K562 (cell line): ENCODE results near the gene CDH3. TPM values are rescaled to one million over a fixed set of nuclear protein-coding genes. Genes with fewer than 3 reads are reported as not detected.
A peak's percentile ranks its signal among the peaks of the same experiment; 100 is the strongest.
"Not testable (repeated sequence)": the region's sequence is repeated elsewhere in the genome, so short reads cannot be mapped to it uniquely, and the experiment has no call there.

Experiments
- ATAC-seq: fragments of 200-7000 bp; cut with Tn5 transposase; 3 replicates; pipeline ENCODE4 v1.9.1; 2020; ENCODE audit warnings: moderate library complexity
- BruUV-seq: library from RNA; stranded (reverse); fragments of 400-500 nt; replicated peaks from 2 replicates; lab custom pipeline; 2021; lab: Mats Ljungman, UMichigan
- CTCF ChIA-PET: fragments of 300-600 bp; formaldehyde crosslinking; extraction: SDS; loops from one replicate; lab custom pipeline; 2021; ENCODE audit warnings: low intra/inter-chr PET ratio; lab: Yijun Ruan, JAX
- POLR2A ChIA-PET: fragments of 300-600, 350-650 bp; sonication (Branson Sonifier 250); formaldehyde crosslinking; extraction: SDS; loops from one replicate; lab custom pipeline; 2021; ENCODE audit warnings: antibody characterized with exemption, inconsistent platforms; lab: Yijun Ruan, JAX
- DNase-seq, 4 experiments: peaks; one replicate each; pipeline versions ENCODE4 v3.0.0 to v3.0.0-alpha.2; 2011 to 2018; ENCODE audit warnings: low spot score in 3 of 4, mixed read lengths in 3 of 4; ENCODE audit errors: extremely low read depth in 1 of 4
- FAIRE-seq: peaks from 2 replicates; lab custom pipeline; 2011; peaks lifted over from hg19 to GRCh38; lab: Jason Lieb, UNC
- H2AFZ ChIP-seq: 2 replicates; pipeline ENCODE4 v1.6.0; 2011; ENCODE audit warnings: low read depth, low read length, control low read depth, inconsistent platforms
- H3K27ac ChIP-seq: fragments of 200-600 bp; 3 replicates; pipeline ENCODE4 v1.8.0; 2011; ENCODE audit warnings: low read depth, mild to moderate bottlenecking, control low read depth, inconsistent platforms, low read length, moderate library complexity, mixed read lengths; ENCODE audit errors: extremely low read depth
- H3K27me3 ChIP-seq, 2 experiments: fragments of 300-600 bp in 1 of 2; 2 replicates in 1 of 2; 3 replicates in 1 of 2; pipeline versions ENCODE4 v1.6.0 to v1.8.0; 2011; ENCODE audit warnings: inconsistent platforms in 2 of 2, low read length in 2 of 2, mild to moderate bottlenecking in 1 of 2, mixed read lengths in 1 of 2, moderate library complexity in 1 of 2; ENCODE audit not compliant: control insufficient read depth in 2 of 2, insufficient read depth in 2 of 2
- H3K36me3 ChIP-seq: fragments of 300-600 bp; 3 replicates; pipeline ENCODE4 v1.8.0; 2011; ENCODE audit warnings: mild to moderate bottlenecking, low read length, inconsistent platforms; ENCODE audit not compliant: control insufficient read depth, insufficient read depth
- H3K4me1 ChIP-seq, 2 experiments: fragments of 200-600 bp in 1 of 2; replicated peaks in 1 of 2; 2 replicates in 1 of 2; 3 replicates in 1 of 2; pipeline versions ENCODE4 v1.5.1 to v1.8.0; 2011; ENCODE audit warnings: inconsistent platforms in 2 of 2, low read length in 2 of 2, mild to moderate bottlenecking in 1 of 2, mixed read lengths in 1 of 2, moderate library complexity in 1 of 2; ENCODE audit not compliant: control insufficient read depth in 2 of 2, insufficient read depth in 2 of 2
- H3K4me2 ChIP-seq: 2 replicates; pipeline ENCODE4 v1.6.1; 2011; ENCODE audit warnings: low read length, control low read depth, inconsistent platforms, mixed read lengths; ENCODE audit not compliant: insufficient read depth
- H3K4me3 ChIP-seq: fragments of 200-600 bp; sonication (generic), shearing (Covaris generic); 2 replicates; pipeline ENCODE4 v1.5.1; 2016; ENCODE audit warnings: control low read depth, inconsistent platforms
- H3K79me2 ChIP-seq: fragments of 200-600 bp; 3 replicates; pipeline ENCODE4 v1.8.0; 2011; ENCODE audit warnings: low read length, inconsistent platforms; ENCODE audit not compliant: control insufficient read depth, insufficient read depth
- H3K9ac ChIP-seq, 2 experiments: 2 replicates each; pipeline versions ENCODE4 v1.6.0 to v1.6.1; 2011; ENCODE audit warnings: low read depth in 2 of 2, low read length in 2 of 2, control low read depth in 1 of 2, inconsistent platforms in 1 of 2, mild to moderate bottlenecking in 1 of 2, mixed read lengths in 1 of 2; ENCODE audit not compliant: insufficient read depth in 1 of 2
- H3K9me1 ChIP-seq: one replicate; pipeline ENCODE4 v1.6.0; 2011; ENCODE audit warnings: inconsistent platforms, mild to moderate bottlenecking, low read length, moderate library complexity; ENCODE audit not compliant: control insufficient read depth, insufficient read depth
- H3K9me3 ChIP-seq: replicated peaks from 2 replicates; pipeline ENCODE4 v1.5.1; 2011; ENCODE audit warnings: low read depth, low read length, inconsistent platforms; ENCODE audit not compliant: control insufficient read depth, insufficient read depth
- H4K20me1 ChIP-seq: replicated peaks from 2 replicates; pipeline ENCODE4 v1.6.1; 2011; ENCODE audit warnings: low read length, inconsistent platforms, mixed read lengths; ENCODE audit not compliant: control insufficient read depth, insufficient read depth
- CC2D1A ChIP-seq: fragments of 450-650 bp; IDR thresholded peaks from 2 replicates; pipeline ENCODE4 v1.6.1; 2017; ENCODE audit warnings: mild to moderate bottlenecking
- GABPB1 ChIP-seq: sonication (generic); formaldehyde crosslinking; IDR thresholded peaks from 2 replicates; pipeline ENCODE4 v1.8.0; 2022; ENCODE audit warnings: mild to moderate bottlenecking, missing genetic modification reagents
- NR2C1 ChIP-seq, 2 experiments: fragments of 450-650 bp; IDR thresholded peaks; 2 replicates each; pipeline ENCODE4 v1.6.1; 2017; ENCODE audit warnings: mild to moderate bottlenecking in 2 of 2, antibody characterized with exemption in 1 of 2, inconsistent platforms in 1 of 2, missing compliant biosample characterization in 1 of 2, missing genetic modification characterization in 1 of 2
- RBM25 ChIP-seq: fragments of 200-400 bp; formaldehyde crosslinking; IDR thresholded peaks from 2 replicates; pipeline ENCODE4 v1.6.1; 2018; ENCODE audit warnings: low read length, low read depth, moderate library complexity; ENCODE audit not compliant: severe bottlenecking
- WGBS: fragments of 100-300 bp; shearing (Covaris generic); methylation state at CpG from one replicate; pipeline ENCODE4 v1.1.6; 2016; ENCODE audit warnings: low coverage, mixed read lengths; ENCODE audit not compliant: insufficient coverage; ENCODE audit errors: missing lambda C conversion rate; 5-methylcytosine and 5-hydroxymethylcytosine counted together
- in situ Hi-C: fragments of 300-500 bp; cut with MboI; formaldehyde crosslinking; loops from 4 replicates; pipeline ENCODE4 v1.15.0; 2018; ENCODE audit warnings: inconsistent platforms, mixed read lengths
- intact Hi-C: fragments of 100-400 bp; cut with micrococcal nuclease; formaldehyde crosslinking; loops from 2 replicates; pipeline ENCODE4 v1.14.2; 2022
- polyA plus RNA-seq, 8 experiments: library from polyadenylated mRNA; depleted of rRNA in 4 of 8; stranded (reverse) in 5 of 8; unstranded in 3 of 8; fragments of >200 nt; fragmentation: Nextera tagmentation in 2 of 8; fragmentation: Illumina TruSeq in 1 of 8; extraction: Ambion mirVana in 2 of 8; extraction: Trizol in 1 of 8; gene quantifications; 2 replicates each; pipeline versions ENCODE4 v1.2.1 to v1.2.3, GENCODE V29; 2011 to 2014; ENCODE audit warnings: inconsistent platforms in 1 of 8, missing spikeins in 1 of 8
- total RNA-seq, 7 experiments: library from RNA; depleted of rRNA in 6 of 7; stranded (reverse); fragments of >200 nt in 6 of 7; fragmentation: Illumina TruSeq in 2 of 7; extraction: Trizol in 2 of 7; gene quantifications; 2 replicates each; pipeline versions ENCODE4 v1.2.1 to v1.2.3, GENCODE V29; 2011 to 2021; ENCODE audit warnings: low replicate concordance in 1 of 7

CDH3 gene
- total and polyA plus RNA-seq, 9 of the 15 experiments (the other 6 are each of a cell fraction or from before 2014, with no cell fraction given): 0.06 to 0.09 TPM; not detected in 7

DNA sequence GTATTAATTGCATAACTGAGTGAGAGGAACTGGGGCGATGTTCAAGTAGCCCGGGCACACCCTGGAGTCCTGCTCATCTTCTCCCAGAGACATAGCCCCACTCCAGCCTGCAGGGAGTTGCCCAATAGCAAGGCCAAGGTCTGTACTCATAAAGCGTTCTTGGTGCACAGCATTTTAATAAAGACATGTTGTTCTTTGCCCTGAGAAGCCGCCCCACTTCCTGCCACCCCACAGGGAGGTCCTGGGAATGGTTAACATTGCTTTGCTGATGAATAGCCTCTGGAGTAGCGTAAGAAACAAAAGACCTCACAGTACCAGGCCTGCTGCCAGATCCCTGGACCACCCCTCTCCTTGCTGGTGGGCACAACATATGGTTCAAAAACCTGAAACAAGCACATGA, 70.4 kb downstream of the CDH3 start:
- no peaks in the 10 kb centered on the region for H3K79me2 ChIP-seq
- ChIA-PET POLR2A (no interaction called here), CTCF (no interaction called here)
- H4K20me1 ChIP-seq: no peaks in the 10 kb centered on the region
- TF ChIP-seq NR2C1 (IDR thresholded peaks at IDR 0.05): peak; percentile 39; the same call in 1 of the 2 replicates
- no peak for TF ChIP-seq NR2C1 (tag; IDR thresholded peaks at IDR 0.05)
- no peak for TF ChIP-seq GABPB1 (CRISPR knock-in tag)
- no peak for TF ChIP-seq CC2D1A
- H3K9ac ChIP-seq: no peak overlapping the region
- no peak for ATAC-seq
- 71% methylated on average over 5 of the region's 5 CpGs for WGBS
- in situ Hi-C loops: no loop called here
- no peaks in the 10 kb centered on the region for H3K36me3 ChIP-seq
- H3K4me1 ChIP-seq: peaks cover 0 to 5% of the 10 kb centered on the region in 2 experiments; a peak in 2 of 5 replicates
- intact Hi-C loops: no loop called here
- no peaks in the 10 kb centered on the region for H3K9me3 ChIP-seq
- H3K9me1 ChIP-seq: no peaks in the 10 kb centered on the region
- H3K4me2 ChIP-seq: no peak overlapping the region
- FAIRE-seq: no peak
- H3K27ac ChIP-seq: no peak overlapping the region
- H2AFZ ChIP-seq: no peak overlapping the region
- no peak overlapping the region for H3K4me3 ChIP-seq
- no TSS peak for BruUV-seq
- peaks cover 0 to 6% of the 10 kb centered on the region in 2 experiments; a peak in 2 of 5 replicates for H3K27me3 ChIP-seq
- DNase-seq: no peak

DNA sequence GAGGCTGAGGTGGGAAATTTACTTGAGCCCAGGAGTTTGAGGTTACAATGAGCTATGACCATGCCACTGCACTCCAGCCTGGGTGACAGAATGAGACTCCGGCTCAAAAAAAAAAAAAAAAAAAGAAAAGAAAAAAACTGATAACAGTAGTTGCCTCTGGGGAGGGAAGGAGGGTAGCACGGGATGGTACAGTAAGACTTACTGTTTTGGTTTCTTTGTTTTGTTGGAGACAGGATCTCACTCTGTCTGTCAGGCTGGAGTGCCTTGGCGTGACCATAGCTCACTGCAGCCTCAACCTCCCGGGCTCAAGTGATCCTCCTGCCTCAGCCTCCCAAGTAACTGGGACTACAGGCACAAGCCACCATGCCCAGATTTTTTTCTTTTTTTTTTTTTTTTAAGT, 71.4 kb downstream of the CDH3 start:
- H3K9me1 ChIP-seq, H4K20me1 ChIP-seq, in situ Hi-C loops, FAIRE-seq, H3K27ac ChIP-seq, CTCF ChIA-PET, H3K4me3 ChIP-seq, intact Hi-C loops, H2AFZ ChIP-seq, H3K4me2 ChIP-seq, BruUV-seq, H3K27me3 ChIP-seq, H3K4me1 ChIP-seq, ATAC-seq, DNase-seq, H3K79me2 ChIP-seq, H3K9ac ChIP-seq, H3K9me3 ChIP-seq, H3K36me3 ChIP-seq: not testable (repeated sequence)
- 51% methylated on average over 3 of the region's 4 CpGs for WGBS
- POLR2A ChIA-PET: interaction anchor here (0.6 to 0.7 kb wide), 2 partner anchors 59 to 453 kb away, joined by 3 to 4 read pairs; no protein-coding TSS in a partner anchor
- TF ChIP-seq RBM25: peak; percentile 13
